ENCODE measurements around the gene CC2D2B. TPM values are rescaled to one million over a fixed set of nuclear protein-coding genes. Genes with fewer than 3 reads are reported as not detected.

The CC2D2B gene
- total and polyA plus RNA-seq, 2 experiments from 2014 or later = 0.24 to 0.92 TPM

GRCh38 chr10:96038476-96039387 is 131.0 kb downstream of the CC2D2B start:
- H3K4me2 ChIP-seq = no peak overlapping the region
- H3K27ac ChIP-seq (ENCODE audit: low read depth) = no peak overlapping the region
- DNase-seq (ENCODE audit: low spot score) = no peak
- no peak overlapping the region for H3K4me3 ChIP-seq
- no peaks in the 10 kb centered on the region for H3K36me3 ChIP-seq (ENCODE audit: insufficient read depth)
- no peaks in the 10 kb centered on the region for H3F3A ChIP-seq (replicated peaks; ENCODE audit: low read depth)
- H3K4me3 Mint-ChIP-seq = no peak overlapping the region
- H3K79me2 ChIP-seq (replicated peaks; ENCODE audit: insufficient read depth) = no peaks in the 10 kb centered on the region
- H3K9me3 Mint-ChIP-seq = peaks cover 4% of the 10 kb centered on the region; the same call in 2 of the 3 replicates
- no peaks in the 10 kb centered on the region for H3K9me2 ChIP-seq (ENCODE audit: insufficient read depth)
- H3K27ac Mint-ChIP-seq = no peak overlapping the region
- no peaks in the 10 kb centered on the region; the same call in 2 of the 3 replicates for H3K36me3 Mint-ChIP-seq (ENCODE audit: low read depth)
- H3K4me1 ChIP-seq (ENCODE audit: insufficient read depth) = no peaks in the 10 kb centered on the region
- ATAC-seq = no peak
- H3K4me1 Mint-ChIP-seq = peaks cover 4% of the 10 kb centered on the region
- H3K27me3 ChIP-seq (ENCODE audit: insufficient read depth) = peaks cover 13% of the 10 kb centered on the region
- H4K20me1 ChIP-seq (replicated peaks; ENCODE audit: insufficient read depth) = no peaks in the 10 kb centered on the region
- peaks cover 3% of the 10 kb centered on the region for H3K27me3 Mint-ChIP-seq (ENCODE audit: insufficient read depth, low read depth, poor library complexity)
- H2AFZ ChIP-seq = peak overlapping the region; percentile 44; the same call in 1 of the 2 replicates
- no peak for TF ChIP-seq JUNB (IDR thresholded peaks at IDR 0.05; ENCODE audit: unreplicated experiment)
- no peak for TF ChIP-seq EZH2 (IDR thresholded peaks at IDR 0.05; ENCODE audit: low read depth, unreplicated experiment)
- no peak for TF ChIP-seq ETS1 (IDR thresholded peaks at IDR 0.05)
- no peak for TF ChIP-seq REST (IDR thresholded peaks at IDR 0.05; ENCODE audit: unreplicated experiment)
- no peak for TF ChIP-seq CREB1 (CRISPR knock-in tag; IDR thresholded peaks at IDR 0.05; ENCODE audit: low read depth)
- no peak for TF ChIP-seq NANOG (IDR thresholded peaks at IDR 0.05; ENCODE audit: borderline replicate concordance)
- TF ChIP-seq ZNF331 (CRISPR knock-in tag; IDR thresholded peaks at IDR 0.05; ENCODE audit: low read depth) = no peak
- no peak for TF ChIP-seq STAT1 (IDR thresholded peaks at IDR 0.05; ENCODE audit: unreplicated experiment)
- TF ChIP-seq ZNF462 (CRISPR knock-in tag; IDR thresholded peaks at IDR 0.05) = no peak
- no peak for TF ChIP-seq CTCF (conservative IDR thresholded peaks at IDR 0.05; ENCODE audit: low read depth in 2 of 2)
- TF ChIP-seq ZNF114 (CRISPR knock-in tag; IDR thresholded peaks at IDR 0.05) = no peak
- no peak for TF ChIP-seq EZH2phosphoT487 (IDR thresholded peaks at IDR 0.05; ENCODE audit: unreplicated experiment)
- no peak for TF ChIP-seq POLR2AphosphoS5 (IDR thresholded peaks at IDR 0.05; ENCODE audit: low read depth)

All from GM23338 (cell line).